GM12875 (cell line): ENCODE results near the gene PCED1A.

Source experiments
- H3K4me3 ChIP-seq: one replicate; pipeline ENCODE4 v1.5.1; 2011; ENCODE audit warnings: low read depth, low read length, control low read depth
- CTCF ChIP-seq: IDR thresholded peaks from 2 replicates; pipeline ENCODE4 v1.5.1; 2011; ENCODE audit warnings: low read depth, mild to moderate bottlenecking, control low read depth, inconsistent platforms, low read length, moderate library complexity, borderline replicate concordance; ENCODE audit not compliant: insufficient read depth

The PCED1A gene

GRCh38 chr20:2804852-2805688 lies 35.4 kb downstream of the PCED1A start:
- no peak for TF ChIP-seq CTCF
- H3K4me3 ChIP-seq = no peak overlapping the region

- no peak for TF ChIP-seq CTCF
- no peak overlapping the region for H3K4me3 ChIP-seq
Measured at GRCh38 chr20:2804041-2804828, 36.2 kb downstream of the PCED1A start.

GRCh38 chr20:2801286-2801728 lies 39.1 kb downstream of the PCED1A start:
- no peak for TF ChIP-seq CTCF

DNA sequence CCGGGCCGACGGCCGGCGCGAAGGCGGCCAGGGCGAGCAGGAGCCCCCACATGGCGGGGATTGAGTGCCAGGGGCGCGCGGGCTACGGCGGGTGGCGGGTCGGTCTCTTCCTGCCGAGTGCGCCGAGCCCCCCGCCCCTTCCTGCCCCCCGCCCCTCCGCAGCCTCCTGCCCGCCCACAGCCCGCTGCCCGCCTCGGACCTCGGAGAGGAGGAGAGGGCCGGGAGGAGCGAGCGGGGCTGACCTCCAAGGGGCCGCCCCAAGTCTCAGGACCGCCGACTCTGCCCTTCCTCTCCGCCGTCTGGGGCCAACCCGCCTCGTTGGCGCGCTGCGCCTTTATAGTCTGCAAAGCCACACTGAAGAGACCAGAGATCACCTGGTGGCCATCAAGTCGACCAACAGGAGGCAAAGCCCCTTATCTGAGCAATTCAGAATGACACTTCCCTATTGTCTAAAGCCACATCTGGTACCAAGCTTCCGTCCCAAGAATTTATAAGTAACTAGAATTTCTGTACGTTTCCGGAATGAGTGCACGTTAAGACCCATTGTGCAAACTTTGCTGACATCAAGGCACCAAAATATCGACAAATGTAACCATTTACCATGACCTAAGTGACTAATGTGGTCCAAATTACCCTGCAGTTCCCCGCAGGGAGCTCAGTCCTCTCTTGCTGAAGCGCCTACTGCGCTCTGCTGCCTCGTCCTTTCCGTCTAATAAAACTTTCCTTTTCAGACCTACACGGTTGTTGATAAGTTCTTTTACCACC lies 39.8 kb downstream of the PCED1A start, which contains the start of gene CPXM1:
Gene CPXM1 (minus strand): TSS at position 107 of the 765 bp plus-strand sequence. CDS start 55 bp downstream, at position 52.
- TF ChIP-seq CTCF = no peak
- peak within 1 kb of the TSS; percentile 29 for H3K4me3 ChIP-seq

More at GRCh38 chr20:2801286-2801728, 39.1 kb downstream of the PCED1A start:
- no peak overlapping the region for H3K4me3 ChIP-seq

DNA sequence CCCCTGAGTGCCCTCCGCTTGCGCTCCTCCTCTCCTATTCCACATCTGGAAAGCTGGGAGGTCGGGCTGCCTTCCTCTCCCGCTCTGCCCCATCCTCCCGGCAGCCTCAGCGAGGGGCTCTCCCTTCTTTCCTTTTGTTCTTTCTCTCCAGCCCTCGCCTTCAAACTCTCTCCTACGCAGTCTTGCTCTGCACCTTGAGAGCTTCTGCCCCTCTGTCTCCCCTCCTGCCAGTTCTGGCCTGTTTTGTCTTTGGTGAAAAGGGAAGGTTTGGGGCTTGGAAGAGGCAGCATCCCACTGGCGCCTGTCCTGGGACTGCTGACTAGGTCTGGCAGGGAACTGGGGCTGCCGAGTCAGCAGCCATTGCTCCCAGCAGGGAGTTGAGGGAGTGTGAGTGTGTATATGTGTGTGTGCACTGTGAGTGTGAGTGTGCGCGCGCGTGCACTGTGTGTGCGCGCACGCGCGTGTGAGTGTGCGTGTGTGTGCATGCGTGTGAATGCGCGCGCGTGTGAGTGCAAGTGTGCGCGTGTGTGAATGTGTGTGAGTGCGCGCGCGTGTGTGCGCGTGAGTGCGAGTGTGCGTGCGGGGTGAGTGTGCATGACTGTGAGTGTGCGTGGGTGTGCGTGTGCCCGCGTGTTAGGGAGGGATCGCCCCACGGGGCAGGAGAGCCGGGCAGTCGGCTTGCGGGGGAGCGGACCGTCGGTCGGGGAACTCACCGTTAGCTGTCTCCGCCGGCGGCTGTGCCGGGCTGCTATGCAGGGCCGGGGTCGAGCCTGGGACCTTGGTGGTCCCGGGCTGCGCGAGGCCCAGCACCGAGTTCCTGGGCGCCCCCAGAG lies 40.6 kb downstream of the PCED1A start:
- no peak for TF ChIP-seq CTCF
- peak overlapping the region; percentile 29 for H3K4me3 ChIP-seq

DNA sequence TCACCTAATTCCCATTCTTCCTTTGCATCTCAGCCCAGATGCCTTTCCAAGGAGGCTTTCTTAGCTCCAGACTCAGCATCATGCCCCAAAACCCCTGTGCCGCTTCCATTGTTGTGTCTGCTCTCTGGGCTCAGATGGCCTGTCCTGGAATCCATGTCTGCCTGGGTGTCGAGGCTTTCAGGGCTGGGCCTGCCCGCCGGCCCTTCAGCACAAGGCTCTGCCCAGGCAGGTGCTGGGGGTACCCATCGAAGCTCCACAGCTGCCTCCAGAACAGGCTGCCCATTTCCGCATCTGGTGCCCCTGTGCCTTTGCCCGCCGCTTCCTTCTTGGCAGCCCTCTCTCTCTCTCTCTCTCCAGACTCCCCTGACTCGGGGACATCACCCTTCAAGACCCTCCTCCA lies 41.2 kb downstream of the PCED1A start:
- TF ChIP-seq CTCF = no peak

More for the DNA sequence above, 41.2 kb downstream of the PCED1A start:
- H3K4me3 ChIP-seq = peak overlapping the region; percentile 11
